H1 (cell line): ENCODE data around the gene RUVBL2. TPM values are rescaled to one million over a fixed set of nuclear protein-coding genes. Genes with fewer than 3 reads are reported as not detected.

ENCODE experiments used
- CTCF ChIA-PET: fragments of 300-600 bp; sonication (Branson Sonifier 250); formaldehyde crosslinking; loops from one replicate; lab custom pipeline; 2021; ENCODE audit not compliant: partially characterized antibody; lab: Charles Lee
- POLR2A ChIA-PET: fragments of 300-600 bp; sonication (Branson Sonifier 250); formaldehyde crosslinking; loops from one replicate; lab custom pipeline; 2021; ENCODE audit warnings: inconsistent platforms; ENCODE audit not compliant: partially characterized antibody; lab: Charles Lee
- DNase-seq, 2 experiments: peaks; one replicate each; pipeline versions ENCODE4 v3.0.0 to v3.0.0-alpha.2; 2010 to 2022; ENCODE audit warnings: low spot score in 2 of 2, low read depth in 1 of 2, mixed read lengths in 1 of 2
- FAIRE-seq: peaks from 2 replicates; lab custom pipeline; 2011; peaks lifted over from hg19 to GRCh38; lab: Jason Lieb, UNC
- H2AFZ ChIP-seq: 2 replicates; pipeline ENCODE4 v1.8.1; 2012; ENCODE audit warnings: low read length, inconsistent platforms
- H2AK5ac ChIP-seq: 2 replicates; pipeline ENCODE4 v1.6.1; 2013; ENCODE audit warnings: low read depth, low read length
- H2BK120ac ChIP-seq: replicated peaks from 2 replicates; pipeline ENCODE3; 2013; ENCODE audit warnings: low read depth, low read length, inconsistent platforms
- H2BK12ac ChIP-seq: 2 replicates; pipeline ENCODE4 v1.6.1; 2013; ENCODE audit warnings: low read depth, low read length
- H2BK15ac ChIP-seq: 2 replicates; pipeline ENCODE4 v1.6.1; 2013; ENCODE audit warnings: low read length
- H2BK20ac ChIP-seq: 2 replicates; pipeline ENCODE4 v1.6.1; 2013; ENCODE audit warnings: low read length
- H2BK5ac ChIP-seq: 2 replicates; pipeline ENCODE4 v1.6.1; 2013; ENCODE audit warnings: low read depth, low read length
- H3K14ac ChIP-seq: 2 replicates; pipeline ENCODE4 v1.6.1; 2013; ENCODE audit warnings: inconsistent platforms; ENCODE audit not compliant: insufficient read length
- H3K18ac ChIP-seq: 2 replicates; pipeline ENCODE4 v1.6.1; 2013; ENCODE audit warnings: low read length; ENCODE audit errors: extremely low read depth
- H3K23ac ChIP-seq: 2 replicates; pipeline ENCODE4 v1.6.1; 2013; ENCODE audit warnings: inconsistent platforms; ENCODE audit not compliant: insufficient read length
- H3K23me2 ChIP-seq: 2 replicates; pipeline ENCODE4 v1.6.1; 2013; ENCODE audit warnings: low read depth, low read length
- H3K27ac ChIP-seq: 2 replicates; pipeline ENCODE4 v1.6.1; 2011; ENCODE audit warnings: low read depth, low read length, inconsistent platforms
- H3K27me3 ChIP-seq, 4 experiments: replicated peaks in 1 of 4; 1 replicate in 1 of 4; 2 replicates in 3 of 4; pipeline versions ENCODE4 v1.6.1 to v1.8.1; 2011 to 2013; ENCODE audit warnings: low read length in 3 of 4, mild to moderate bottlenecking in 3 of 4, inconsistent platforms in 2 of 4, mixed read lengths in 2 of 4, moderate library complexity in 1 of 4; ENCODE audit not compliant: control insufficient read depth in 3 of 4, insufficient read depth in 3 of 4; ENCODE audit errors: extremely low read depth in 1 of 4
- H3K36me3 ChIP-seq, 4 experiments: 2 replicates each; pipeline versions ENCODE4 v1.6.1 to v1.8.1; 2011 to 2013; ENCODE audit warnings: mild to moderate bottlenecking in 4 of 4, low read length in 3 of 4, moderate library complexity in 2 of 4, control low read depth in 1 of 4, inconsistent platforms in 1 of 4; ENCODE audit not compliant: insufficient read depth in 4 of 4, control insufficient read depth in 2 of 4
- H3K4ac ChIP-seq: replicated peaks from 2 replicates; pipeline ENCODE3; 2013; ENCODE audit warnings: low read length, low read depth, mixed read lengths, inconsistent platforms; ENCODE audit not compliant: insufficient read length
- H3K4me1 ChIP-seq, 4 experiments: replicated peaks in 1 of 4; 1 replicate in 1 of 4; 2 replicates in 3 of 4; pipeline versions ENCODE4 v1.6.1 to v1.8.1; 2011 to 2013; ENCODE audit warnings: low read length in 3 of 4, inconsistent platforms in 2 of 4, mixed read lengths in 1 of 4; ENCODE audit not compliant: insufficient read depth in 4 of 4, control insufficient read depth in 3 of 4
- H3K4me2 ChIP-seq, 2 experiments: 2 replicates each; pipeline versions ENCODE4 v1.6.1 to v1.8.1; 2011 to 2013; ENCODE audit warnings: low read depth in 2 of 2, low read length in 2 of 2, control low read depth in 1 of 2, inconsistent platforms in 1 of 2, mild to moderate bottlenecking in 1 of 2; ENCODE audit not compliant: insufficient read depth in 1 of 2
- H3K4me3 ChIP-seq, 4 experiments: fragments of 200-600, 300-600 bp in 1 of 4; sonication (generic), shearing (Covaris generic), sonication (Bioruptor Twin) in 1 of 4; 2 replicates each; pipeline versions ENCODE4 v1.5.1 to v1.8.1; 2011 to 2016; ENCODE audit warnings: low read length in 4 of 4, low read depth in 3 of 4, control low read depth in 2 of 4, inconsistent platforms in 2 of 4, mild to moderate bottlenecking in 2 of 4, mixed read lengths in 1 of 4, moderate library complexity in 1 of 4; ENCODE audit not compliant: insufficient read depth in 2 of 4; ENCODE audit errors: extremely low read depth in 1 of 4
- H3K56ac ChIP-seq: replicated peaks from 2 replicates; pipeline ENCODE3; 2013; ENCODE audit warnings: low read depth, mild to moderate bottlenecking, mixed read lengths, low read length, inconsistent platforms; ENCODE audit not compliant: insufficient read length
- H3K79me1 ChIP-seq: 2 replicates; pipeline ENCODE4 v1.6.1; 2013; ENCODE audit warnings: low read depth, low read length, control low read depth
- H3K79me2 ChIP-seq, 2 experiments: 2 replicates each; pipeline versions ENCODE4 v1.6.1 to v1.8.1; 2012 to 2013; ENCODE audit warnings: low read length in 2 of 2, mild to moderate bottlenecking in 2 of 2, inconsistent platforms in 1 of 2; ENCODE audit not compliant: insufficient read depth in 2 of 2, control insufficient read depth in 1 of 2
- H3K9ac ChIP-seq, 4 experiments: replicated peaks in 1 of 4; 1 replicate in 1 of 4; 2 replicates in 3 of 4; pipeline versions ENCODE4 v1.6.1 to v1.8.1; 2011 to 2013; ENCODE audit warnings: low read depth in 3 of 4, low read length in 3 of 4, control low read depth in 2 of 4, mild to moderate bottlenecking in 2 of 4, moderate library complexity in 2 of 4, inconsistent platforms in 1 of 4; ENCODE audit errors: extremely low read depth in 1 of 4
- H3K9me3 ChIP-seq, 2 experiments: 2 replicates each; pipeline versions ENCODE4 v1.6.1 to v1.8.1; 2012 to 2013; ENCODE audit warnings: mild to moderate bottlenecking in 2 of 2, moderate library complexity in 2 of 2, control low read depth in 1 of 2, inconsistent platforms in 1 of 2, low read depth in 1 of 2, low read length in 1 of 2, mixed read lengths in 1 of 2; ENCODE audit not compliant: insufficient read depth in 2 of 2
- H4K20me1 ChIP-seq, 2 experiments: replicated peaks in 1 of 2; 2 replicates each; pipeline versions ENCODE3 to v1.8.1; 2011 to 2013; ENCODE audit warnings: inconsistent platforms in 2 of 2, low read length in 2 of 2, mild to moderate bottlenecking in 1 of 2; ENCODE audit not compliant: insufficient read depth in 2 of 2, control insufficient read depth in 1 of 2
- H4K5ac ChIP-seq: 2 replicates; pipeline ENCODE4 v1.6.1; 2013; ENCODE audit warnings: low read length, low read depth, mixed read lengths, inconsistent platforms; ENCODE audit not compliant: insufficient read length
- H4K8ac ChIP-seq: 2 replicates; pipeline ENCODE4 v1.8.0; 2013; ENCODE audit warnings: mild to moderate bottlenecking, moderate library complexity, low read length, inconsistent platforms; ENCODE audit not compliant: insufficient read depth; ENCODE audit errors: extremely low read depth
- H4K91ac ChIP-seq: replicated peaks from 2 replicates; pipeline ENCODE3; 2013; ENCODE audit warnings: low read length, mixed read lengths, inconsistent platforms; ENCODE audit not compliant: insufficient read length
- ASH2L ChIP-seq: fragments of 200-600, 300-600 bp; sonication (generic); IDR thresholded peaks from one replicate; pipeline ENCODE4 v1.7.1; 2017; ENCODE audit warnings: low read length
- CTBP2 ChIP-seq: IDR thresholded peaks from 2 replicates; pipeline ENCODE4 v1.7.0; 2011; ENCODE audit warnings: borderline replicate concordance, mild to moderate bottlenecking, moderate library complexity, mixed read lengths, low read length; ENCODE audit not compliant: insufficient read depth, insufficient read length
- KDM1A ChIP-seq: fragments of 200-600, 300-600 bp; sonication (generic); IDR thresholded peaks from 2 replicates; pipeline ENCODE4 v1.7.1; 2016; ENCODE audit warnings: mild to moderate bottlenecking, low read length, borderline replicate concordance
- SIRT6 ChIP-seq: IDR thresholded peaks from one replicate; pipeline ENCODE4 v1.7.1; 2012; ENCODE audit warnings: low read length, inconsistent platforms
- SRF ChIP-seq: IDR thresholded peaks from 2 replicates; pipeline ENCODE4 v1.6.1; 2011; ENCODE audit warnings: mild to moderate bottlenecking, low read depth, low read length, moderate library complexity
- WGBS, 2 experiments: shearing (Covaris generic) in 1 of 2; methylation state at CpG; one replicate each; pipeline versions ENCODE4 v1.1.6 to v1.1.7; 2013 to 2015; ENCODE audit warnings: low lambda C conversion rate in 2 of 2, mixed read lengths in 2 of 2, inconsistent platforms in 1 of 2, low coverage in 1 of 2, missing lambda C conversion rate in 1 of 2; ENCODE audit not compliant: insufficient replicate concordance in 2 of 2, insufficient coverage in 1 of 2, insufficient read length in 1 of 2; ENCODE audit errors: extremely low coverage in 1 of 2, missing lambda C conversion rate in 1 of 2; 5-methylcytosine and 5-hydroxymethylcytosine counted together
- polyA plus RNA-seq, 7 experiments: library from polyadenylated mRNA; depleted of rRNA in 3 of 7; stranded (reverse) in 5 of 7; unstranded in 2 of 7; fragments of >200 nt in 5 of 7; fragments of 200-250 nt in 2 of 7; gene quantifications; 1 replicate in 5 of 7; 2 replicates in 1 of 7; 4 replicates in 1 of 7; pipeline versions ENCODE4 v1.2.1 to v1.2.3, GENCODE V29; 2011 to 2013; ENCODE audit warnings: missing spikeins in 2 of 7, mixed read lengths in 2 of 7
- total RNA-seq: library from RNA; stranded (reverse); fragmentation: NEBNext Ultra II Directional; extraction: Animal tissue kit (Norgen Biotek cat#: 25700); gene quantifications from 2 replicates; pipeline ENCODE4 v1.2.1, GENCODE V29; 2021

Gene RUVBL2
- total and polyA plus RNA-seq, 2 of the 8 experiments (the other 6 are each of a cell fraction or from before 2014, with no cell fraction given), result 152 to 247 TPM

DNA sequence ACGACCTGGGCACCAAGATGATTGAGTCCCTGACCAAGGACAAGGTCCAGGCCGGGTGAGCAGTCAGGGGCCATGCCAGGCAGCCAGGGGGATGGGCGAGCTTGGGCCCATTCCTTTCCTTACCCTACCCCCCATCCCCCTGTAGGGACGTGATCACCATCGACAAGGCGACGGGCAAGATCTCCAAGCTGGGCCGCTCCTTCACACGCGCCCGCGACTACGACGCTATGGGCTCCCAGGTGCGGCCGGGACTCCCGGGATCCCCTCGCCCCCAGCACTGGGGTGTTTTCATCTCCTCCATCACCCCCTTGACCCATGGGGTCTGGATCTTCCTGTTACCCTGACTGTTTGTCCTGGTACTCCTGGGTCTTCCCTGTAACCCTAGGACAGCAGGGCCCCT is 16.1 kb downstream of the RUVBL2 start:
- FAIRE-seq, result no peak

More for the DNA sequence above, 16.1 kb downstream of the RUVBL2 start:
- Histone ChIP-seq H3K9ac (no peak overlapping the region), H3K4me1 (no peaks in the 10 kb centered on the region), H2BK15ac (no peak overlapping the region), H4K5ac (no peak overlapping the region), H3K56ac (no peak overlapping the region), H2BK20ac (no peak overlapping the region), H3K9me3 (no peaks in the 10 kb centered on the region), H4K8ac (no peak overlapping the region), H2AFZ (no peak overlapping the region), H3K27ac (no peak overlapping the region), H3K79me1 (peaks cover 2% of the 10 kb centered on the region; the same call in 1 of the 2 replicates), H3K4me3 (no peak overlapping the region), H4K20me1 (peaks cover 3 to 13% of the 10 kb centered on the region in 2 experiments), H3K79me2 (no peaks in the 10 kb centered on the region), H3K27me3 (no peaks in the 10 kb centered on the region), H3K36me3 (peaks cover 14 to 39% (median 31%) of the 10 kb centered on the region in 4 experiments; a peak in 7 of 8 replicates), H2BK12ac (no peak overlapping the region), H2BK5ac (no peak overlapping the region), H2BK120ac (no peak overlapping the region), H3K4ac (no peak overlapping the region), H3K4me2 (no peak overlapping the region), H3K18ac (no peak overlapping the region), H4K91ac (no peak overlapping the region), H3K23me2 (no peaks in the 10 kb centered on the region), H3K14ac (no peak overlapping the region), H3K23ac (no peak overlapping the region), H2AK5ac (no peak overlapping the region)
- DNase-seq, result no peak
- TF ChIP-seq SRF (no peak), CTBP2 (no peak), SIRT6 (no peak), KDM1A (no peak), ASH2L (no peak)
- ChIA-PET CTCF (interaction anchor here (0.6 to 6.2 kb wide), 8 partner anchors 8 to 216 kb away, joined by 3 to 66 read pairs (median 4); partner anchors contain the start of genes CGB2 and LHB), POLR2A (interaction anchor here (0.6 to 2.2 kb wide), 4 partner anchors 8 to 11 kb away, joined by 3 to 8 read pairs (median 4); no protein-coding TSS in a partner anchor)
- WGBS, 2 experiments, result 93% methylated on average over 18 of the region's 18 CpGs; no CpG with 5 or more reads in 1 of the 2 experiments
